A673 (cell line): ENCODE measurements around the gene MAGEA12.
"Not testable (repeated sequence)": the region's sequence is repeated elsewhere in the genome, so short reads cannot be mapped to it uniquely, and the experiment has no call there.

ENCODE experiments used
- EZH2 ChIP-seq: fragments of 200-600 bp; sonication (generic); IDR thresholded peaks from 2 replicates; pipeline ENCODE4 v1.6.1; 2017; ENCODE audit warnings: borderline replicate concordance, low read depth, mild to moderate bottlenecking, mixed read lengths, antibody characterized with exemption, low read length; ENCODE audit not compliant: poor library complexity, severe bottlenecking
- TF ChIP-seq, protein P1 (sequence below): fragments of 300-800, 200-600 bp; sonication (generic); conservative IDR thresholded peaks from 2 replicates; pipeline ENCODE4 v1.5.1; 2017; ENCODE audit warnings: low read depth, mild to moderate bottlenecking, antibody characterized with exemption, low read length, moderate library complexity, mixed read lengths

GRCh38 chrX:152713815-152714787 lies 19.5 kb upstream of the MAGEA12 start, which contains the start of gene MAGEA2B:
- TF ChIP-seq, protein P1, sequence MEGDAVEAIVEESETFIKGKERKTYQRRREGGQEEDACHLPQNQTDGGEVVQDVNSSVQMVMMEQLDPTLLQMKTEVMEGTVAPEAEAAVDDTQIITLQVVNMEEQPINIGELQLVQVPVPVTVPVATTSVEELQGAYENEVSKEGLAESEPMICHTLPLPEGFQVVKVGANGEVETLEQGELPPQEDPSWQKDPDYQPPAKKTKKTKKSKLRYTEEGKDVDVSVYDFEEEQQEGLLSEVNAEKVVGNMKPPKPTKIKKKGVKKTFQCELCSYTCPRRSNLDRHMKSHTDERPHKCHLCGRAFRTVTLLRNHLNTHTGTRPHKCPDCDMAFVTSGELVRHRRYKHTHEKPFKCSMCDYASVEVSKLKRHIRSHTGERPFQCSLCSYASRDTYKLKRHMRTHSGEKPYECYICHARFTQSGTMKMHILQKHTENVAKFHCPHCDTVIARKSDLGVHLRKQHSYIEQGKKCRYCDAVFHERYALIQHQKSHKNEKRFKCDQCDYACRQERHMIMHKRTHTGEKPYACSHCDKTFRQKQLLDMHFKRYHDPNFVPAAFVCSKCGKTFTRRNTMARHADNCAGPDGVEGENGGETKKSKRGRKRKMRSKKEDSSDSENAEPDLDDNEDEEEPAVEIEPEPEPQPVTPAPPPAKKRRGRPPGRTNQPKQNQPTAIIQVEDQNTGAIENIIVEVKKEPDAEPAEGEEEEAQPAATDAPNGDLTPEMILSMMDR, result not testable (repeated sequence)
- TF ChIP-seq EZH2, result not testable (repeated sequence)
